GM12891 (cell line): ENCODE measurements around the gene ARL5C.

Experiments
- POLR2A ChIP-seq: IDR thresholded peaks from 2 replicates; pipeline ENCODE4 v1.6.1; 2011; ENCODE audit warnings: low read depth, low read length, control low read depth
- POLR2AphosphoS5 ChIP-seq: IDR thresholded peaks from 2 replicates; pipeline ENCODE4 v1.6.1; 2011; ENCODE audit warnings: low read depth, low read length, control low read depth
- SPI1 ChIP-seq: IDR thresholded peaks from 2 replicates; pipeline ENCODE4 v1.6.1; 2011; ENCODE audit warnings: low read depth, low read length, control low read depth
- TAF1 ChIP-seq: IDR thresholded peaks from 2 replicates; pipeline ENCODE4 v1.6.1; 2011; ENCODE audit warnings: low read depth, low read length, control low read depth

DNA sequence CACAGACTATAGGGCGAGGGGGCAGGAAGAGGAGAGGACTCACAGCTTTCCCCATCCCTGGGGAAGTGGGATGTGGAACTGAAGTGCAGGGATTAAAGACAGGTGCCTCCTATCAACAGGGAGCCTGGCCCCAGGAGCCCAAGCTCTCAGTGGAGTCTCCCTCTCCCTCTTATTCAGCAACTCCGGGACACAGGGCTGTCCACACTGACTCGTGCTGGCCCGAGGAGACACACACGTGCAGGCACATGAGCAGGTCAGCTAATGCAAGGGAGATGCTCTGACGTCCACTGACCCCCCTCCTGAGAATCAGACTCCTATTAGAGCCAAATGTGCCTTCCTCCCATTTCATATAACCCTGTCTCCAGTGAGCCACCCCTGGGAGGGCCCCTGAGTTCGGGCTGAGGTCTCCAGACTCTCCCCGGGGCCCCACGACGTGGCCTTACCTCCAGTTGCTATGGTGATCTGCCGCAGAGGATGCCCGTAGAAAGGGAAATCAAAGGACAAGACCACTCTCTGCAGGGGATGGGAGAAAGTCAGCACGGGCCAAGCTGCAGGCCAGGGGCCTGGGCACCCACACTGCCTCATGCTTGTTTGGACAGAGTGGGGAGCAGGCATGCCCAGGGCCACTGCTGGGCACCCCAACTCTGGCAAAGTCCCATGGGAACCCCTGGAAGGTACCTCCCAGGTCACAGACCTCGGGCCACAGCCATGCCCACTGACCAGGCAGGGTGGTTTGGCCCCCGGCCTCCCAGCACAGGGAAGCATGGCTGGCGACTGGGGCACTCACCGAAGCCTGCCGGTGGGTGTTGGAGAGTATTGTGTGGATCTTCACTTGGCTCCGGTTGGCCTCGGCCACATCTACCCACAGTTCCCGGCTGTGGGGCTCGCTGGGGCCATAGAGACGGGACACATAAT lies 57.2 kb downstream of the ARL5C start:
- no peak for TF ChIP-seq POLR2AphosphoS5
- no peak for TF ChIP-seq TAF1
- no peak for TF ChIP-seq POLR2A
- no peak for TF ChIP-seq SPI1
